Measurements from ENCODE around the gene RASAL2.

- TF ChIP-seq PTRF (tag; IDR thresholded peaks at IDR 0.05) (no peak), RFX5 (IDR thresholded peaks at IDR 0.05; ENCODE audit: low read depth, low read length) (no peak), EGR1 (conservative IDR thresholded peaks at IDR 0.05) (no peak), POLR2AphosphoS5 (IDR thresholded peaks at IDR 0.05; ENCODE audit: control insufficient read depth, insufficient read depth, low read depth, low read length) (no peak), EP300 (IDR thresholded peaks at IDR 0.05; ENCODE audit: low read length) (no peak)
Measured at GRCh38 chr1:178488393-178488792, 394.5 kb downstream of the RASAL2 start.

Measured in K562 (cell line).